K562 (cell line): ENCODE measurements around the gene SEZ6. TPM values are rescaled to one million over a fixed set of nuclear protein-coding genes. Genes with fewer than 3 reads are reported as not detected.
A peak's percentile ranks its signal among the peaks of the same experiment; 100 is the strongest.

Experiments
- GTF2A2 ChIP-seq: IDR thresholded peaks from 2 replicates; pipeline ENCODE4 v1.6.1; 2016; ENCODE audit warnings: mild to moderate bottlenecking, missing genetic modification characterization, missing compliant biosample characterization
- HNRNPL ChIP-seq: fragments of 200-400 bp; formaldehyde crosslinking; IDR thresholded peaks from 2 replicates; pipeline ENCODE4 v1.6.1; 2017; ENCODE audit warnings: low read depth, mild to moderate bottlenecking, low read length
- MEIS2 ChIP-seq: fragments of 450-650 bp; IDR thresholded peaks from 2 replicates; pipeline ENCODE4 v1.6.1; 2014; ENCODE audit warnings: mild to moderate bottlenecking; ENCODE audit not compliant: partially characterized antibody
- MIER1 ChIP-seq: fragments of 450-650 bp; IDR thresholded peaks from 2 replicates; pipeline ENCODE4 v1.6.1; 2016; ENCODE audit warnings: antibody characterized with exemption, mild to moderate bottlenecking, low read depth
- POLR2A ChIP-seq: fragments of 450-650 bp; conservative IDR thresholded peaks from 2 replicates; pipeline ENCODE4 v1.6.1; 2016
- SMAD4 ChIP-seq: fragments of 250-450 bp; sonication (Bioruptor Pico); conservative IDR thresholded peaks from 2 replicates; pipeline ENCODE4 v1.8.0; 2021; ENCODE audit warnings: inconsistent platforms, mild to moderate bottlenecking, moderate library complexity
- TOE1 ChIP-seq, 2 experiments: fragments of 450-650 bp in 1 of 2; sonication (generic) in 1 of 2; formaldehyde crosslinking in 1 of 2; IDR thresholded peaks; 2 replicates each; pipeline versions ENCODE4 v1.7.1 to v1.8.0; 2016 to 2022; ENCODE audit warnings: borderline replicate concordance in 2 of 2, mild to moderate bottlenecking in 2 of 2, antibody characterized with exemption in 1 of 2, inconsistent platforms in 1 of 2, low read depth in 1 of 2, missing genetic modification reagents in 1 of 2, moderate library complexity in 1 of 2
- U2AF2 ChIP-seq: fragments of 200-400 bp; formaldehyde crosslinking; optimal IDR thresholded peaks from 2 replicates; pipeline ENCODE3; 2017; ENCODE audit warnings: low read depth, mild to moderate bottlenecking, low read length
- ZSCAN32 ChIP-seq: fragments of 450-650 bp; formaldehyde crosslinking; IDR thresholded peaks from 2 replicates; pipeline ENCODE4 v1.4.0; 2020; ENCODE audit warnings: mild to moderate bottlenecking, moderate library complexity
- polyA plus RNA-seq, 8 experiments: library from polyadenylated mRNA; depleted of rRNA in 4 of 8; stranded (reverse) in 5 of 8; unstranded in 3 of 8; fragments of >200 nt; fragmentation: Nextera tagmentation in 2 of 8; fragmentation: Illumina TruSeq in 1 of 8; extraction: Ambion mirVana in 2 of 8; extraction: Trizol in 1 of 8; gene quantifications; 2 replicates each; pipeline versions ENCODE4 v1.2.1 to v1.2.3, GENCODE V29; 2011 to 2014; ENCODE audit warnings: inconsistent platforms in 1 of 8, missing spikeins in 1 of 8
- total RNA-seq, 7 experiments: library from RNA; depleted of rRNA in 6 of 7; stranded (reverse); fragments of >200 nt in 6 of 7; fragmentation: Illumina TruSeq in 2 of 7; extraction: Trizol in 2 of 7; gene quantifications; 2 replicates each; pipeline versions ENCODE4 v1.2.1 to v1.2.3, GENCODE V29; 2011 to 2021; ENCODE audit warnings: low replicate concordance in 1 of 7
- TF ChIP-seq, protein P1 (sequence below): fragments of 450-650 bp; formaldehyde crosslinking; conservative IDR thresholded peaks from 2 replicates; pipeline ENCODE4 v1.4.0; 2022; ENCODE audit warnings: mild to moderate bottlenecking, missing genetic modification characterization
- TF ChIP-seq, protein P2 (sequence below): fragments of 450-650 bp; formaldehyde crosslinking; IDR thresholded peaks from 2 replicates; pipeline ENCODE4 v1.4.0; 2022; ENCODE audit warnings: missing genetic modification characterization
- TF ChIP-seq, protein P3 (sequence below): IDR thresholded peaks from 2 replicates; pipeline ENCODE4 v1.6.1; 2011; ENCODE audit warnings: borderline replicate concordance, low read depth, mild to moderate bottlenecking, moderate library complexity, low read length; ENCODE audit not compliant: insufficient read depth, poor library complexity, severe bottlenecking
- TF ChIP-seq, protein P4 (sequence below): fragments of 200-800 bp; sonication (Bioruptor generic); IDR thresholded peaks from 2 replicates; pipeline ENCODE4 v1.6.1; 2017; ENCODE audit warnings: missing genetic modification characterization, missing compliant biosample characterization
- TF ChIP-seq, protein P5 (sequence below): sonication (generic); formaldehyde crosslinking; IDR thresholded peaks from 2 replicates; pipeline ENCODE4 v1.9.0; 2022; ENCODE audit warnings: mild to moderate bottlenecking, missing genetic modification reagents
- TF ChIP-seq, protein P6 (sequence below): fragments of 450-650 bp; IDR thresholded peaks from 2 replicates; pipeline ENCODE4 v1.6.1; 2018; ENCODE audit not compliant: partially characterized antibody

SEZ6 gene
- total and polyA plus RNA-seq, 9 of the 15 experiments (the other 6 are each of a cell fraction or from before 2014, with no cell fraction given), result not detected

DNA sequence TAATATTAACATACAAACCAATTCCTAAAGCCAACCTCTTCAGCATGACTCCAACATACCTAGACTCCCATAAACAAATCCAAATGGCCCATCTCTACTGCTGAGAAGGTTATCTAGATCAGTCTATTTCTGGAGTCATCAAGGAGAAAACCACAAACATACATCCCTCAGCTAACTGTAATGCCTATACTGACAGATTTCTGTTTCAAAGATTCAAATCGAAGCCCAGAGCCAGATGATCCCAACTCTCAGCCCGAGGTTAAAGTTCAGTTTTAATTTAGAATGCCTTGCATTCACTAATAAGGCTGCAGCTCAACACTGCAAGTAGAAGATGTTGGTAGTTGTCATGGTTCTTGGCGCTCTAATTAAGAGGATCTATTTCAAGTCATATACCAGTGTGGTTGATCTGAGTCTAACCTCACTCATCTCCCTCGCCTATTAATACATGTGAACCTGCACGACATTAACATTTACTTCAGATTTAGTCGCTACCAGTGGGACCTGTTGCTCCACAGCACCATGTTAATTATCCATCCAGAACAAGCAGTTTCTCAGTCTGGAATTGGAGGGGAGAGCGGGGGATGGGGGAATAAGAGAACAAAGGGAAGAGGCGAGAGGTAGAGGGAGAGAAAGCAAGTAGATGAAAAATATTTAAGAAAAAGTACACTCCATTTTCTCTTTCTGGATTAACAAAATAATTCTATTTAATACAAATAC is 69.9 kb downstream of the SEZ6 start (continued):
- TF ChIP-seq, protein P1, sequence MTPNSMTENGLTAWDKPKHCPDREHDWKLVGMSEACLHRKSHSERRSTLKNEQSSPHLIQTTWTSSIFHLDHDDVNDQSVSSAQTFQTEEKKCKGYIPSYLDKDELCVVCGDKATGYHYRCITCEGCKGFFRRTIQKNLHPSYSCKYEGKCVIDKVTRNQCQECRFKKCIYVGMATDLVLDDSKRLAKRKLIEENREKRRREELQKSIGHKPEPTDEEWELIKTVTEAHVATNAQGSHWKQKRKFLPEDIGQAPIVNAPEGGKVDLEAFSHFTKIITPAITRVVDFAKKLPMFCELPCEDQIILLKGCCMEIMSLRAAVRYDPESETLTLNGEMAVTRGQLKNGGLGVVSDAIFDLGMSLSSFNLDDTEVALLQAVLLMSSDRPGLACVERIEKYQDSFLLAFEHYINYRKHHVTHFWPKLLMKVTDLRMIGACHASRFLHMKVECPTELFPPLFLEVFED (CRISPR knock-in tag), result no peak
- TF ChIP-seq U2AF2, result no peak
- TF ChIP-seq, protein P2, sequence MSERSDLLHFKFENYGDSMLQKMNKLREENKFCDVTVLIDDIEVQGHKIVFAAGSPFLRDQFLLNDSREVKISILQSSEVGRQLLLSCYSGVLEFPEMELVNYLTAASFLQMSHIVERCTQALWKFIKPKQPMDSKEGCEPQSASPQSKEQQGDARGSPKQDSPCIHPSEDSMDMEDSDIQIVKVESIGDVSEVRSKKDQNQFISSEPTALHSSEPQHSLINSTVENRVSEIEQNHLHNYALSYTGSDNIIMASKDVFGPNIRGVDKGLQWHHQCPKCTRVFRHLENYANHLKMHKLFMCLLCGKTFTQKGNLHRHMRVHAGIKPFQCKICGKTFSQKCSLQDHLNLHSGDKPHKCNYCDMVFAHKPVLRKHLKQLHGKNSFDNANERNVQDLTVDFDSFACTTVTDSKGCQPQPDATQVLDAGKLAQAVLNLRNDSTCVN, result no peak
- TF ChIP-seq, protein P3, sequence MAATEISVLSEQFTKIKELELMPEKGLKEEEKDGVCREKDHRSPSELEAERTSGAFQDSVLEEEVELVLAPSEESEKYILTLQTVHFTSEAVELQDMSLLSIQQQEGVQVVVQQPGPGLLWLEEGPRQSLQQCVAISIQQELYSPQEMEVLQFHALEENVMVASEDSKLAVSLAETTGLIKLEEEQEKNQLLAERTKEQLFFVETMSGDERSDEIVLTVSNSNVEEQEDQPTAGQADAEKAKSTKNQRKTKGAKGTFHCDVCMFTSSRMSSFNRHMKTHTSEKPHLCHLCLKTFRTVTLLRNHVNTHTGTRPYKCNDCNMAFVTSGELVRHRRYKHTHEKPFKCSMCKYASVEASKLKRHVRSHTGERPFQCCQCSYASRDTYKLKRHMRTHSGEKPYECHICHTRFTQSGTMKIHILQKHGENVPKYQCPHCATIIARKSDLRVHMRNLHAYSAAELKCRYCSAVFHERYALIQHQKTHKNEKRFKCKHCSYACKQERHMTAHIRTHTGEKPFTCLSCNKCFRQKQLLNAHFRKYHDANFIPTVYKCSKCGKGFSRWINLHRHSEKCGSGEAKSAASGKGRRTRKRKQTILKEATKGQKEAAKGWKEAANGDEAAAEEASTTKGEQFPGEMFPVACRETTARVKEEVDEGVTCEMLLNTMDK, result no peak
- TF ChIP-seq, protein P4, sequence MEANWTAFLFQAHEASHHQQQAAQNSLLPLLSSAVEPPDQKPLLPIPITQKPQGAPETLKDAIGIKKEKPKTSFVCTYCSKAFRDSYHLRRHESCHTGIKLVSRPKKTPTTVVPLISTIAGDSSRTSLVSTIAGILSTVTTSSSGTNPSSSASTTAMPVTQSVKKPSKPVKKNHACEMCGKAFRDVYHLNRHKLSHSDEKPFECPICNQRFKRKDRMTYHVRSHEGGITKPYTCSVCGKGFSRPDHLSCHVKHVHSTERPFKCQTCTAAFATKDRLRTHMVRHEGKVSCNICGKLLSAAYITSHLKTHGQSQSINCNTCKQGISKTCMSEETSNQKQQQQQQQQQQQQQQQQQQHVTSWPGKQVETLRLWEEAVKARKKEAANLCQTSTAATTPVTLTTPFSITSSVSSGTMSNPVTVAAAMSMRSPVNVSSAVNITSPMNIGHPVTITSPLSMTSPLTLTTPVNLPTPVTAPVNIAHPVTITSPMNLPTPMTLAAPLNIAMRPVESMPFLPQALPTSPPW (CRISPR knock-in tag), result no peak
- no peak for TF ChIP-seq TOE1 (IDR thresholded peaks at IDR 0.05; ENCODE audit: borderline replicate concordance)
- no peak for TF ChIP-seq TOE1 (CRISPR knock-in tag; IDR thresholded peaks at IDR 0.05; ENCODE audit: borderline replicate concordance, low read depth)
- TF ChIP-seq MIER1, result no peak
- no peak for TF ChIP-seq HNRNPL
- no peak for TF ChIP-seq ZSCAN32 (CRISPR knock-in tag)
- peak; percentile 50 for TF ChIP-seq MEIS2
- TF ChIP-seq, protein P5, sequence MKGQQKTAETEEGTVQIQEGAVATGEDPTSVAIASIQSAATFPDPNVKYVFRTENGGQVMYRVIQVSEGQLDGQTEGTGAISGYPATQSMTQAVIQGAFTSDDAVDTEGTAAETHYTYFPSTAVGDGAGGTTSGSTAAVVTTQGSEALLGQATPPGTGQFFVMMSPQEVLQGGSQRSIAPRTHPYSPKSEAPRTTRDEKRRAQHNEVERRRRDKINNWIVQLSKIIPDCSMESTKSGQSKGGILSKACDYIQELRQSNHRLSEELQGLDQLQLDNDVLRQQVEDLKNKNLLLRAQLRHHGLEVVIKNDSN (CRISPR knock-in tag), result no peak
- TF ChIP-seq SMAD4 (CRISPR knock-in tag), result 0 out of 2 replicates have a peak, but pooled peaks have one; percentile 16
- TF ChIP-seq, protein P6, sequence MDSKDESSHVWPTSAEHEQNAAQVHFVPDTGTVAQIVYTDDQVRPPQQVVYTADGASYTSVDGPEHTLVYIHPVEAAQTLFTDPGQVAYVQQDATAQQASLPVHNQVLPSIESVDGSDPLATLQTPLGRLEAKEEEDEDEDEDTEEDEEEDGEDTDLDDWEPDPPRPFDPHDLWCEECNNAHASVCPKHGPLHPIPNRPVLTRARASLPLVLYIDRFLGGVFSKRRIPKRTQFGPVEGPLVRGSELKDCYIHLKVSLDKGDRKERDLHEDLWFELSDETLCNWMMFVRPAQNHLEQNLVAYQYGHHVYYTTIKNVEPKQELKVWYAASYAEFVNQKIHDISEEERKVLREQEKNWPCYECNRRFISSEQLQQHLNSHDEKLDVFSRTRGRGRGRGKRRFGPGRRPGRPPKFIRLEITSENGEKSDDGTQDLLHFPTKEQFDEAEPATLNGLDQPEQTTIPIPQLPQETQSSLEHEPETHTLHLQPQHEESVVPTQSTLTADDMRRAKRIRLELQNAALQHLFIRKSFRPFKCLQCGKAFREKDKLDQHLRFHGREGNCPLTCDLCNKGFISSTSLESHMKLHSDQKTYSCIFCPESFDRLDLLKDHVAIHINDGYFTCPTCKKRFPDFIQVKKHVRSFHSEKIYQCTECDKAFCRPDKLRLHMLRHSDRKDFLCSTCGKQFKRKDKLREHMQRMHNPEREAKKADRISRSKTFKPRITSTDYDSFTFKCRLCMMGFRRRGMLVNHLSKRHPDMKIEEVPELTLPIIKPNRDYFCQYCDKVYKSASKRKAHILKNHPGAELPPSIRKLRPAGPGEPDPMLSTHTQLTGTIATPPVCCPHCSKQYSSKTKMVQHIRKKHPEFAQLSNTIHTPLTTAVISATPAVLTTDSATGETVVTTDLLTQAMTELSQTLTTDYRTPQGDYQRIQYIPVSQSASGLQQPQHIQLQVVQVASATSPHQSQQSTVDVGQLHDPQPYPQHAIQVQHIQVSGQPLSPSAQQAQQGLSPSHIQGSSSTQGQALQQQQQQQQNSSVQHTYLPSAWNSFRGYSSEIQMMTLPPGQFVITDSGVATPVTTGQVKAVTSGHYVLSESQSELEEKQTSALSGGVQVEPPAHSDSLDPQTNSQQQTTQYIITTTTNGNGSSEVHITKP, result no peak
- TF ChIP-seq GTF2A2 (tag), result no peak
- no peak for TF ChIP-seq POLR2A
